ENCODE results near the gene GSG1L2. TPM values are rescaled to one million over a fixed set of nuclear protein-coding genes. Genes with fewer than 3 reads are reported as not detected.

Gene GSG1L2
- total RNA-seq, 2 experiments from 2014 or later = not detected

DNA sequence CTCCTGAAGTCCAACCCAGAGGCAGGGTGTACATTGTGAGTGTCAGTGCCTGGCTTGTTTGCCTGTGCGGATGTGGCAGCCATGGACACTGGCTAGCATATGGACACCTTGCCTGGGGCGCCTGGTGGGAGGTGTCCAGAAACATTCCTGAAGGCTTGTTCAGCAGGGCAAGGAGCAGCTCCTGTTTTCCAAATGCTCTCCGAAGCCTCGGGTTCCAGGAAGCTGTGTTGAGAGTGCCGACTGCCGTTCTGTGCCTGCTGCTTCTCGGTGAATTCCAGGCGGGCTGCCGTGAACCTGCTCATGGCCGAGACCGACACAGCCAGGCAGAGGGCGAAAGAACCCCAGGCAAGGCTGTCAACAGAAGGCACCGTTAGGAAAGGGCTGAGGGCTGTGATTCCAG lies 19.6 kb downstream of the GSG1L2 start:
- Mint-ChIP-seq H3K4me3 (no peak overlapping the region), H3K4me1 (ENCODE audit: low read depth) (no peaks in the 10 kb centered on the region), H3K27me3 (peaks cover 11% of the 10 kb centered on the region), H3K27ac (no peak overlapping the region), H3K36me3 (ENCODE audit: low read depth) (no peaks in the 10 kb centered on the region), H3K9me3 (no peaks in the 10 kb centered on the region)
- no peaks in the 10 kb centered on the region for H3K36me3 ChIP-seq (ENCODE audit: insufficient read depth, low read length)
- no peak for ATAC-seq (ENCODE audit: poor library complexity)
- intact Hi-C loops (cut with DNase I, micrococcal nuclease) = no loop called here
- TF ChIP-seq, protein P1, sequence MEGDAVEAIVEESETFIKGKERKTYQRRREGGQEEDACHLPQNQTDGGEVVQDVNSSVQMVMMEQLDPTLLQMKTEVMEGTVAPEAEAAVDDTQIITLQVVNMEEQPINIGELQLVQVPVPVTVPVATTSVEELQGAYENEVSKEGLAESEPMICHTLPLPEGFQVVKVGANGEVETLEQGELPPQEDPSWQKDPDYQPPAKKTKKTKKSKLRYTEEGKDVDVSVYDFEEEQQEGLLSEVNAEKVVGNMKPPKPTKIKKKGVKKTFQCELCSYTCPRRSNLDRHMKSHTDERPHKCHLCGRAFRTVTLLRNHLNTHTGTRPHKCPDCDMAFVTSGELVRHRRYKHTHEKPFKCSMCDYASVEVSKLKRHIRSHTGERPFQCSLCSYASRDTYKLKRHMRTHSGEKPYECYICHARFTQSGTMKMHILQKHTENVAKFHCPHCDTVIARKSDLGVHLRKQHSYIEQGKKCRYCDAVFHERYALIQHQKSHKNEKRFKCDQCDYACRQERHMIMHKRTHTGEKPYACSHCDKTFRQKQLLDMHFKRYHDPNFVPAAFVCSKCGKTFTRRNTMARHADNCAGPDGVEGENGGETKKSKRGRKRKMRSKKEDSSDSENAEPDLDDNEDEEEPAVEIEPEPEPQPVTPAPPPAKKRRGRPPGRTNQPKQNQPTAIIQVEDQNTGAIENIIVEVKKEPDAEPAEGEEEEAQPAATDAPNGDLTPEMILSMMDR (IDR thresholded peaks at IDR 0.05) = no peak
- peaks cover 0 to 5% of the 10 kb centered on the region in 2 experiments for H3K9me3 ChIP-seq (ENCODE audit: control insufficient read depth in 1 of 2, insufficient read depth in 1 of 2, low read length in 2 of 2)
- no peak overlapping the region for H3K4me3 ChIP-seq (ENCODE audit: low read length)
- H3K27me3 ChIP-seq (ENCODE audit: control insufficient read depth in 1 of 2, insufficient read depth in 2 of 2, low read length in 2 of 2) = peaks cover 10 to 17% of the 10 kb centered on the region in 2 experiments
- no peaks in the 10 kb centered on the region for H3K4me1 ChIP-seq (ENCODE audit: insufficient read depth, low read length)
- DNase-seq = no peak
- ChIA-PET POLR2A (no interaction called here), CTCF (no interaction called here)
- no peak overlapping the region for H3K27ac ChIP-seq (ENCODE audit: low read depth in 1 of 2, low read length in 2 of 2)

DNA sequence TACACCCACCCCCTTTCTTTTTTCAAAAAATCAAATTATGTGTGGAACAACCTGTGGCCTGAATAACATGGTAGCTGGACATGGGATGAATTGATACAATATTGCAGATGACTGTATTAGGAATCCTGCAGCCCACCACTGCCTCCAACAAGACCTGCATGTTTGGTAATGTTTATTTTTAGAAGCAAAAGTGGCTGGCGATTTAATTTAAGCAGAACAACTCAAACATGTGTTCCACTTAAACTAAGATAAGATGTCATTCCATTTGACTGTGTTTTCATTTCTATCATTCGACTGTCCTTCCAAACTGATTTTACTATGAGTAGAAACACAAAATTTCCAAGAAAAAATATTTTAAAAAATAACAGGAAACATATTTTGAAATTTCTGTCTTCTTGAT lies 20.4 kb downstream of the GSG1L2 start:
- Histone ChIP-seq H3K27ac (ENCODE audit: low read depth in 1 of 2, low read length in 2 of 2) (no peak overlapping the region), H3K36me3 (ENCODE audit: insufficient read depth, low read length) (no peaks in the 10 kb centered on the region), H3K4me3 (ENCODE audit: low read length) (no peak overlapping the region), H3K9me3 (ENCODE audit: control insufficient read depth in 1 of 2, insufficient read depth in 1 of 2, low read length in 2 of 2) (peaks cover 0 to 5% of the 10 kb centered on the region in 2 experiments), H3K4me1 (ENCODE audit: insufficient read depth, low read length) (no peaks in the 10 kb centered on the region), H3K27me3 (ENCODE audit: control insufficient read depth in 1 of 2, insufficient read depth in 2 of 2, low read length in 2 of 2) (peaks cover 10 to 17% of the 10 kb centered on the region in 2 experiments)
- peaks cover 13% of the 10 kb centered on the region for H3K27me3 Mint-ChIP-seq
- no peaks in the 10 kb centered on the region for H3K4me1 Mint-ChIP-seq (ENCODE audit: low read depth)
- no peak overlapping the region for H3K27ac Mint-ChIP-seq
- intact Hi-C loops (cut with DNase I, micrococcal nuclease) = no loop called here
- no peak overlapping the region for H3K4me3 Mint-ChIP-seq
- no peak for DNase-seq
- POLR2A ChIA-PET = no interaction called here
- TF ChIP-seq, protein P1 (IDR thresholded peaks at IDR 0.05) = no peak
- no peaks in the 10 kb centered on the region for H3K36me3 Mint-ChIP-seq (ENCODE audit: low read depth)
- CTCF ChIA-PET = no interaction called here
- no peaks in the 10 kb centered on the region for H3K9me3 Mint-ChIP-seq
- ATAC-seq (ENCODE audit: poor library complexity) = no peak

DNA sequence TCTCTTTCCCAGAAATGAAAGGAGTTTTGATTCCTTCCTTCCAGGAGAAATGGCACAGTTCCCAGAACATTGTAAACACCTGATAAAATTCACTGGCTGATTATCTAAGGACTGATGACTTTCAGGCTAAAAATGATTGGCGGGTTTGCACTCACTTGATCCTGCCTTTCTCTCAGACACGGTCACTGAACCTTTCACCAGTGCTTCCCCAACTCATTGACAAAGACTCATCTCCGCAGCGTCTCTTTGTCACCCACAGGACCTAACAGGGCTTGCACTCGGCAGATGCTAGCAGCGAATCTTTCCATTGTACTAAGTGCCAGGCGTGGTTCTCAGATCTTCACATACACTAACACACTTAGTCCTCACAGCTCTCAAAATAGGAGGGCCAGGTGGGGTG lies 23.2 kb downstream of the GSG1L2 start:
- Mint-ChIP-seq H3K27me3 (peaks cover 20% of the 10 kb centered on the region), H3K36me3 (ENCODE audit: low read depth) (no peaks in the 10 kb centered on the region), H3K4me1 (ENCODE audit: low read depth) (no peaks in the 10 kb centered on the region), H3K27ac (no peak overlapping the region), H3K9me3 (no peaks in the 10 kb centered on the region), H3K4me3 (no peak overlapping the region)
- Histone ChIP-seq H3K27me3 (ENCODE audit: control insufficient read depth in 1 of 2, insufficient read depth in 2 of 2, low read length in 2 of 2) (peaks cover 10 to 15% of the 10 kb centered on the region in 2 experiments), H3K4me3 (ENCODE audit: low read length) (no peak overlapping the region), H3K9me3 (ENCODE audit: control insufficient read depth in 1 of 2, insufficient read depth in 1 of 2, low read length in 2 of 2) (peaks cover 0 to 5% of the 10 kb centered on the region in 2 experiments), H3K27ac (ENCODE audit: low read depth in 1 of 2, low read length in 2 of 2) (no peak overlapping the region), H3K36me3 (ENCODE audit: insufficient read depth, low read length) (no peaks in the 10 kb centered on the region), H3K4me1 (ENCODE audit: insufficient read depth, low read length) (no peaks in the 10 kb centered on the region)
- ATAC-seq (ENCODE audit: poor library complexity) = no peak
- POLR2A ChIA-PET = no interaction called here
- TF ChIP-seq, protein P1 (IDR thresholded peaks at IDR 0.05) = no peak
- DNase-seq = no peak
- CTCF ChIA-PET = no interaction called here
- intact Hi-C loops (cut with DNase I, micrococcal nuclease) = no loop called here

Data from CD4-positive, alpha-beta T cell (primary cell).